Urinary bladder (tissue), 4 donors: ENCODE results near the gene ELP2. TPM values are rescaled to one million over a fixed set of nuclear protein-coding genes. Genes with fewer than 3 reads are reported as not detected.

Experiments used
- DNase-seq: peaks from one replicate; pipeline ENCODE4 v3.0.0-alpha.2; 2015; ENCODE audit errors: extremely low spot score
- H3K27ac ChIP-seq: one replicate; pipeline ENCODE4 v1.5.1; 2013; ENCODE audit warnings: low read depth, mild to moderate bottlenecking, moderate library complexity
- H3K36me3 ChIP-seq: one replicate; pipeline ENCODE4 v1.6.1; 2013; ENCODE audit warnings: mild to moderate bottlenecking, moderate library complexity; ENCODE audit not compliant: insufficient read depth
- H3K4me1 ChIP-seq: one replicate; pipeline ENCODE4 v1.6.1; 2013; ENCODE audit warnings: mild to moderate bottlenecking, moderate library complexity; ENCODE audit not compliant: insufficient read depth
- H3K4me3 ChIP-seq: one replicate; pipeline ENCODE4 v1.5.1; 2013; ENCODE audit warnings: low read depth, low read length
- WGBS: extraction: QIAGEN DNeasy Blood & Tissue Kit; methylation state at CpG from one replicate; pipeline ENCODE4 v1.1.7; 2013; 5-methylcytosine and 5-hydroxymethylcytosine counted together
- polyA plus RNA-seq: library from polyadenylated mRNA; stranded (reverse); fragments of 200-250 nt; gene quantifications from one replicate; pipeline ENCODE4 v1.2.3, GENCODE V29; 2013
- total RNA-seq: library from RNA; depleted of rRNA; stranded (reverse); fragments of >200 nt; gene quantifications from one replicate; pipeline ENCODE4 v1.2.3, GENCODE V29; 2014
- donor health status: healthy with polysubstance abuse.
- donor health status: healthy.

The ELP2 gene
- total and polyA plus RNA-seq, 2 donors = 47.7 to 172 TPM

DNA sequence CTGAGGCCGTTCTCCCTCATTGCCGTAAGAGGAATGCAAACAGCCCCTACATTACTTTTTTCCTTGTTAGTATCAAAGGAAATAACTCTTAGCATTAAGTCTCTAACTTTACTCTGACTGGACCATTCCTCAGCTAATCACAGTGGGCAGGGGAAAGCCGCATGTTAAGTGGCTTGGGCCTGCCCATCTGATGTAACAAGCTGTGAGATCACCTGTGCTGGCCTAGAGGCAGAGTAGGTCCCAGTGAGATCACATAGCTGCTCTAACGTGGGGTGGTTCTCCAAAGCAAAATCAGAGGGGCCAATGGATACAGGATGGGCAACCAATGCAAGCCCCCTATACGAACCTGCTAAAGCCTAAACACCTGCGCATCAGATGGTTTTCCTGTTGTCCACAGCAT lies 51.7 kb downstream of the ELP2 start:
- H3K4me1 ChIP-seq = no peaks in the 10 kb centered on the region
- no peak overlapping the region for H3K27ac ChIP-seq
- WGBS = 79% methylated on average over 6 of the region's 6 CpGs
- no peak overlapping the region for H3K4me3 ChIP-seq
- DNase-seq = no peak
- no peaks in the 10 kb centered on the region for H3K36me3 ChIP-seq

- H3K36me3 ChIP-seq = no peaks in the 10 kb centered on the region
- no peaks in the 10 kb centered on the region for H3K4me1 ChIP-seq
- 74% methylated on average over 3 of the region's 3 CpGs for WGBS
- H3K27ac ChIP-seq = no peak overlapping the region
- no peak for DNase-seq
- H3K4me3 ChIP-seq = no peak overlapping the region
Measured at GRCh38 chr18:36181898-36182506, 52.3 kb downstream of the ELP2 start.

DNA sequence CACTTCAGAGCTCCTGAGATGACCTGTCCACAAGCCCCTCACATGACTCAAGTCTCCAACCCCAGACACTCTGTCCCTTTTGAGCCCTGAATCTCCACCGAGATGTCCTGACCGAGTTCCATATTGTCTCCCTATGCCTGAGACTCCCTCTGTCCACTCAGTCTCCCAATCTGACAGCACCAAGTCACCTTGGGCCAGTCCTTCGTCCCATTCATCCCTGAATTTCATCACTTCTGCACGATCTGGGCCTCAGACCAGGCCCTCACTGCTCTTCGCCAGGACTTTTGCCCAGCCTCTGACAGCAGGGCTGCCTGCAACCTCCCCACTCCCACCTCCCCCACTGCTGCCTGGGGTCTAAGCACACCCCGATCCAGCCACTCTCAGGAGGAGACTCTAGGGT lies 53.3 kb downstream of the ELP2 start:
- Histone ChIP-seq H3K36me3 (no peaks in the 10 kb centered on the region), H3K4me1 (no peaks in the 10 kb centered on the region), H3K4me3 (no peak overlapping the region), H3K27ac (no peak overlapping the region)
- DNase-seq = no peak
- WGBS = 86% methylated on average over 6 of the region's 6 CpGs

GRCh38 chr18:36183987-36184386 lies 54.3 kb downstream of the ELP2 start:
- 90% methylated on average over 2 of the region's 2 CpGs for WGBS
- no peaks in the 10 kb centered on the region for H3K36me3 ChIP-seq
- H3K4me1 ChIP-seq = no peaks in the 10 kb centered on the region
- no peak for DNase-seq
- H3K4me3 ChIP-seq = no peak overlapping the region
- no peak overlapping the region for H3K27ac ChIP-seq

DNA sequence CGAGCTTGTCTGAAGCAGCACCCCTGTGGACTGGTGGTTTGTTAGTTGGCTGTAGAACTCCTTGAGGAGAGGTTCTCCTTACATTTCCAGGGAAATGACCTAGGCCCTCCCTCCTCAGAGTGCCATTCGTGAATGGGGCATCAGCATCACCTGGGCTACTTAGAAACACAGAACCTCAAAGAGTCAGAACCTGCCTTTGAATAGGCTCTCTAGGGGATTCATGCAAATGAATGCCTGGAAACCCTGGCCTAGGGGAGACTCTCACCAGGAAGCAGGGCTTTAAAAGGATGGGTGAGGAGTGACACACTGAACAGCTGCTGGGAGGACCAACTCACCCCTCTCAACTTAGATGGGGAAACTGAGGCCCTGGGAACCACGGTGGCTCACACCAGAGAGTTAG lies 55.5 kb downstream of the ELP2 start:
- no peak overlapping the region for H3K27ac ChIP-seq
- no peak for DNase-seq

DNA sequence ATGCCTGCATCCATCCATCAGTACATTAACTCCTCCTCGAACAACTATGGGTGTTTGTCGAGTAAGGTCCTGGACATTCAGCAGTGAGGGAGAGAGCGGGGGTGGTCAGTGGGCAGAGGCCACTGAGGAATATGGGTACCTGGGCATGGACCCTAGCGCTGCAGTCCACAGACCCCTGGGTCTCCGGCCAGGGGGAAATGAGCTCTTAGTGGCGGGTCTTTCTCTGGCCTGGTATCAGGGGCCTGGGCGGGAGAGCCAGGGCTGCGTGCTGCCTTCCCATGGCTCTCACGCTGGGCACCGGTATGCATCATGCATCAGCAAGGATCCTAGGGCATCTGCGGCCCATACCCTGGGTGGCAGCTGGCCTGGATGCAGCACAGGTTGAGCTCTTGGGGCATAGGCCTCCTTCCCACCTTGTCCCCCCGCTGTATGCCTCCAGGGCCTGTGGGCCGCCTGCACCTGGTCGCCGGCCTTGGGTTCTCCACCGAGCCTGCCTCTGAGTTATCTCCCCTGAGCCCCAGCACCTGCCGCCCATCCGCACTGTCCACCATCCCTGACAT lies 56.3 kb downstream of the ELP2 start:
- no peak overlapping the region for H3K27ac ChIP-seq
- DNase-seq = no peak
- H3K4me3 ChIP-seq = no peak overlapping the region
- H3K36me3 ChIP-seq = no peaks in the 10 kb centered on the region
- no peaks in the 10 kb centered on the region for H3K4me1 ChIP-seq
- 81% methylated on average over 18 of the region's 18 CpGs for WGBS

More for the DNA sequence above, 55.5 kb downstream of the ELP2 start:
- no peaks in the 10 kb centered on the region for H3K4me1 ChIP-seq
- H3K4me3 ChIP-seq = no peak overlapping the region
- no peaks in the 10 kb centered on the region for H3K36me3 ChIP-seq
- 95% methylated on average over 3 of the region's 3 CpGs for WGBS

- Histone ChIP-seq H3K4me1 (no peaks in the 10 kb centered on the region), H3K4me3 (peak overlapping the region; percentile 71), H3K27ac (no peak overlapping the region), H3K36me3 (no peaks in the 10 kb centered on the region)
- WGBS = 8% methylated on average over 47 of the region's 47 CpGs
- no peak for DNase-seq
Measured at GRCh38 chr18:36186461-36187192, 56.9 kb downstream of the ELP2 start.

DNA sequence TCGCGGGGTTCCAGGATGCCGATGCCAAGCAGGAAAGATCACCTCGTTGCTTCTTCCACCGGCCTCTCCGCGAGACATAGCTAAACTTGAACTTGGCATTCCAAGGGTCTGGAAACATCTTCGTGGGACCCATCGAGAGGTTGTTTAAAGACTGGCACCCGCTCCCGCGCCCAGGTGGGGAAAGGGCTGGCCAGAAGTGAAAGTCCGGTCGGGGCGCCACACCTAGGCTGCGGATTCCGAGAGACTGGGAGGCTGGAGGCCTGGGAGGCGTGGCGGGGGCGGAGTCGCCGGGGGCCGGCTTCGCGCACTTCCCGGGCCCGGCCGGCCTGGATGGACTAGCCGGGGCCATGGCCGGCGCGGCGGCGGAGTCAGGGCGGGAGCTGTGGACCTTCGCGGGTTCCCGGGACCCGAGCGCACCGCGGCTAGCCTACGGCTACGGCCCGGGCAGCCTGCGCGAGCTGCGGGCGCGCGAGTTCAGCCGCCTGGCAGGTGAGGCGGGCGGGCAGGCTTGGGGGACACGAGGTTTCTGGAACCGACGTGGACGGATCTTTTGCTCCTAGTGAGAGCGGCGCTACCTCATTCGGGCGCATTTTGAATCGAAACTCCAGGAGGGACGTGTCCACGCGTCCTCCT lies 57.6 kb downstream of the ELP2 start, which contains the start of gene MOCOS:
Gene MOCOS (plus strand): TSS at position 305 of the 633 bp plus-strand sequence. CDS start 43 bp downstream, at position 348.
- WGBS = under 1% methylated on average over 66 of the region's 66 CpGs
- Histone ChIP-seq H3K4me1 (no peaks in the 10 kb centered on the region), H3K4me3 (peak within 1 kb of the TSS; percentile 71), H3K27ac (no peak within 1 kb of the TSS), H3K36me3 (no peaks in the 10 kb centered on the region)
- no peak for DNase-seq

GRCh38 chr18:36187826-36188721 lies 58.4 kb downstream of the ELP2 start:
- H3K4me3 ChIP-seq = peak overlapping the region; percentile 71
- H3K27ac ChIP-seq = no peak overlapping the region
- DNase-seq = no peak
- H3K4me1 ChIP-seq = no peaks in the 10 kb centered on the region
- WGBS = 43% methylated on average over 43 of the region's 43 CpGs
- H3K36me3 ChIP-seq = no peaks in the 10 kb centered on the region

DNA sequence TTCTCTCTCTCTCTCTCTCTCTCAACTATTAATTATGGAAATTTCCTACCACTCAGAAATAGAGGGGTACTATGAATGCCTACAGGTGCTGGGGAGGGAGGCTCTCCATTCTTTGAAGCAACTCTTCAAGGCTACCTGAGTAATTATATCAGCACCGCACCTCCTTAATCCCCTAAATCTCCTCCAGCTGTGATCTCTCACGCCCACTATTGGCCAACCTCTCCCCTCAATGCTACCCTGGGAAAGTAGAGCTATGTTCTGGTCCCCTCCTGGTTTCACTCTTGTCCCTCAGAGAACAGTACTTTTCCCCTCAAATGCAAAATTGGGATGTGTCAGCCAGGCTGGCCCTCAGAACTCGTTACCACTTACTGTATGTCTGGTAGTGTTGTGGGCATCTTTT lies 59.2 kb downstream of the ELP2 start:
- H3K27ac ChIP-seq = no peak overlapping the region

GRCh38 chr18:36189486-36189885 lies 59.8 kb downstream of the ELP2 start:
- H3K27ac ChIP-seq = no peak overlapping the region

More for the DNA sequence above, 59.2 kb downstream of the ELP2 start:
- H3K4me3 ChIP-seq = no peak overlapping the region
- WGBS = 81% methylated on average over 3 of the region's 3 CpGs
- no peak for DNase-seq
- H3K36me3 ChIP-seq = no peaks in the 10 kb centered on the region
- no peaks in the 10 kb centered on the region for H3K4me1 ChIP-seq

GRCh38 chr18:36191286-36191685 lies 61.6 kb downstream of the ELP2 start:
- no peaks in the 10 kb centered on the region for H3K36me3 ChIP-seq
- no peak for DNase-seq
- H3K4me1 ChIP-seq = no peaks in the 10 kb centered on the region
- no peak overlapping the region for H3K27ac ChIP-seq
- H3K4me3 ChIP-seq = no peak overlapping the region
- over 99% methylated on average over 3 of the region's 3 CpGs for WGBS

More at GRCh38 chr18:36189486-36189885, 59.8 kb downstream of the ELP2 start:
- Histone ChIP-seq H3K36me3 (no peaks in the 10 kb centered on the region), H3K4me3 (no peak overlapping the region), H3K4me1 (no peaks in the 10 kb centered on the region)
- DNase-seq = no peak
- 80% methylated on average over 4 of the region's 4 CpGs for WGBS

GRCh38 chr18:36191711-36192110 lies 62.0 kb downstream of the ELP2 start:
- Histone ChIP-seq H3K27ac (no peak overlapping the region), H3K4me1 (no peaks in the 10 kb centered on the region), H3K36me3 (no peaks in the 10 kb centered on the region), H3K4me3 (no peak overlapping the region)
- WGBS = 78% methylated on average over 1 of the region's 1 CpG
- no peak for DNase-seq
